ENCODE data around the gene CDKN2B-AS1. TPM values are rescaled to one million over a fixed set of nuclear protein-coding genes. Genes with fewer than 3 reads are reported as not detected.
"Not testable (repeated sequence)": the region's sequence is repeated elsewhere in the genome, so short reads cannot be mapped to it uniquely, and the experiment has no call there.

CDKN2B-AS1 gene
- total and polyA plus RNA-seq, 2 experiments from 2014 or later, result 0.61 to 4.1 TPM

GRCh38 chr9:22056402-22056801 is 61.8 kb downstream of the CDKN2B-AS1 start:
- H2AFZ ChIP-seq, result no peak overlapping the region
- no peak for DNase-seq
- no peak for TF ChIP-seq EZH2 (IDR thresholded peaks at IDR 0.05; ENCODE audit: insufficient read depth, poor library complexity, severe bottlenecking)
- no peak for TF ChIP-seq EZH2phosphoT487 (IDR thresholded peaks at IDR 0.05; ENCODE audit: insufficient read depth, low read depth)
- no peaks in the 10 kb centered on the region for H3K27me3 ChIP-seq (replicated peaks; ENCODE audit: insufficient read depth)
- no peak overlapping the region for H3K4me3 ChIP-seq
- peaks cover 20% of the 10 kb centered on the region for H3K4me1 ChIP-seq (ENCODE audit: insufficient read depth)
- no peak overlapping the region for H3K4me2 ChIP-seq (ENCODE audit: unreplicated experiment)
- WGBS, 2 experiments (ENCODE audit: low coverage in 1 of 2, low lambda C conversion rate in 2 of 2, missing lambda C conversion rate in 2 of 2), result 71 to 72% methylated on average over 3 of the region's 3 CpGs
- no peaks in the 10 kb centered on the region for H4K20me1 ChIP-seq (ENCODE audit: insufficient read depth)
- no peaks in the 10 kb centered on the region for H3K9me3 ChIP-seq (ENCODE audit: low read depth)
- H3K9ac ChIP-seq, result no peak overlapping the region
- H3K79me2 ChIP-seq (ENCODE audit: insufficient read depth), result no peaks in the 10 kb centered on the region
- no peak overlapping the region for H3K27ac ChIP-seq
- peaks cover 28% of the 10 kb centered on the region for H3F3A ChIP-seq (ENCODE audit: insufficient read depth)
- in situ Hi-C loops (cut with MboI), result no loop called here
- no peaks in the 10 kb centered on the region for H3K9me2 ChIP-seq (ENCODE audit: insufficient read depth)
- no peaks in the 10 kb centered on the region for H3K36me3 ChIP-seq (ENCODE audit: low read depth)

DNA sequence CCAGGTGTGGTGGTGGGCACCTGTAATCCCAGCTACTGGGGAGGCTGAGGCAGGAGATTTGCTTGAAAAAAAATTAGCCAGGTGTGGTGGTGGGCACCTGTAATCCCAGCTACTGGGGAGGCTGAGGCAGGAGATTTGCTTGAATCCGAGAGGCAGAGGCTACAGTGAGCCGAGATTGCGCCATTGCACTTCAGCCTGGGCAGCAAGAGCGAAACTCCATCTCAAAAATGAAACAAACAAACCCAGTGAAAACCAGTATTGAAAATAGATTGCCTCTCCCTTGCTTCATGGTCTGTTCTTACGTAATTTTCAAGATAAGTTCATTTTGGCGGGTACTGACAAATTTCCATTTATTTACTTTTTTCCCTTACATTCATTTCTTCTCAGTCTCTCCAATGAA is 63.4 kb downstream of the CDKN2B-AS1 start:
- 93 to 99% methylated on average over 6 of the region's 6 CpGs for WGBS, 2 experiments (ENCODE audit: low coverage in 1 of 2, low lambda C conversion rate in 2 of 2, missing lambda C conversion rate in 2 of 2)
- DNase-seq; H3K9me3 ChIP-seq (ENCODE audit: low read depth); H3K4me2 ChIP-seq (ENCODE audit: unreplicated experiment); H3K4me3 ChIP-seq; in situ Hi-C loops (cut with MboI); H4K20me1 ChIP-seq (ENCODE audit: insufficient read depth); H3K4me1 ChIP-seq (ENCODE audit: insufficient read depth); H3K36me3 ChIP-seq (ENCODE audit: low read depth); H3K79me2 ChIP-seq (ENCODE audit: insufficient read depth); H2AFZ ChIP-seq; H3K27ac ChIP-seq; H3K9me2 ChIP-seq (ENCODE audit: insufficient read depth); H3K27me3 ChIP-seq (replicated peaks; ENCODE audit: insufficient read depth); H3K9ac ChIP-seq: not testable (repeated sequence)
- peaks cover 13% of the 10 kb centered on the region for H3F3A ChIP-seq (ENCODE audit: insufficient read depth)

DNA sequence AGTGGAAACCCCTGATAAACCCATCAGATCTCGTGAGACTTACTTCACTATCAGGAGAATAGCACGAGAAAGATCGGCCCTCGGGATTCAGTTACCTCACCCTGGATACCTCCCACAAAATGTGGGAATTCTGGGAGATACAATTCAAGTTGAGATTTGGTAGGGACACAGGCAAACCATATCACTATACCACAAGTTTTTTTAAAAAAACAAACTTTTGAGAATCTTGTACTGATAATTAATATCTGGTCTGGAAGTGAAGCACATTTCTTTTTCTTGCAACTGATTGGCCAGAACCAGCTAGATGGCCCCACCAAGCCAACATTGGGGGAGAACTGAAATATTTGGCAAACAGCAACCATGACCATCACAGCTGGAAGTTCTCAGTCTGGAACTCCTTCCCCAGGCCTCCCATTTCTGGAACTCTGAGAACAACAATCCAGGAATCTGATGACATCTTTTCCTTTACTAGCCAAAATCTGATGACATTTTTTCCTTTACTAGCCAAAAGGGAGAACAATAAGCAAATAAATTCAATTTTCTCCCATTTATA is 66.3 kb downstream of the CDKN2B-AS1 start:
- WGBS, 2 experiments (ENCODE audit: low coverage in 1 of 2, low lambda C conversion rate in 2 of 2, missing lambda C conversion rate in 2 of 2), result 30 to 35% methylated on average over 4 of the region's 4 CpGs
- H3K27ac ChIP-seq, result no peak overlapping the region
- TF ChIP-seq EZH2phosphoT487 (IDR thresholded peaks at IDR 0.05; ENCODE audit: insufficient read depth, low read depth) (no peak), EZH2 (IDR thresholded peaks at IDR 0.05; ENCODE audit: insufficient read depth, poor library complexity, severe bottlenecking) (no peak)
- no peaks in the 10 kb centered on the region for H3K79me2 ChIP-seq (ENCODE audit: insufficient read depth)
- H3K9me2 ChIP-seq (ENCODE audit: insufficient read depth), result no peaks in the 10 kb centered on the region
- H2AFZ ChIP-seq, result 0 out of 2 replicates have a peak overlapping the region, but pooled peaks have one; percentile 22
- H3K4me2 ChIP-seq (ENCODE audit: unreplicated experiment), result no peak overlapping the region
- no peak overlapping the region for H3K4me3 ChIP-seq
- no peak overlapping the region for H3K9ac ChIP-seq
- H4K20me1 ChIP-seq (ENCODE audit: insufficient read depth), result no peaks in the 10 kb centered on the region
- no peaks in the 10 kb centered on the region for H3K9me3 ChIP-seq (ENCODE audit: low read depth)
- no peaks in the 10 kb centered on the region for H3K36me3 ChIP-seq (ENCODE audit: low read depth)
- H3K4me1 ChIP-seq (ENCODE audit: insufficient read depth), result no peaks in the 10 kb centered on the region
- H3F3A ChIP-seq (ENCODE audit: insufficient read depth), result no peaks in the 10 kb centered on the region
- no peaks in the 10 kb centered on the region for H3K27me3 ChIP-seq (replicated peaks; ENCODE audit: insufficient read depth)
- DNase-seq, result peak; percentile 12
- in situ Hi-C loops (cut with MboI), result no loop called here

- 82 to 85% methylated on average over 2 of the region's 2 CpGs for WGBS, 2 experiments (ENCODE audit: low coverage in 1 of 2, low lambda C conversion rate in 2 of 2, missing lambda C conversion rate in 2 of 2)
- no peak overlapping the region for H2AFZ ChIP-seq
- no peaks in the 10 kb centered on the region for H3K36me3 ChIP-seq (ENCODE audit: low read depth)
- H3K9me3 ChIP-seq (ENCODE audit: low read depth), result no peaks in the 10 kb centered on the region
- no peak overlapping the region for H3K4me3 ChIP-seq
- no peaks in the 10 kb centered on the region for H3K27me3 ChIP-seq (replicated peaks; ENCODE audit: insufficient read depth)
- no peaks in the 10 kb centered on the region for H3K4me1 ChIP-seq (ENCODE audit: insufficient read depth)
- no peak for DNase-seq
- no peak overlapping the region for H3K4me2 ChIP-seq (ENCODE audit: unreplicated experiment)
- H4K20me1 ChIP-seq (ENCODE audit: insufficient read depth), result no peaks in the 10 kb centered on the region
- H3K27ac ChIP-seq, result no peak overlapping the region
- in situ Hi-C loops (cut with MboI), result no loop called here
- no peaks in the 10 kb centered on the region for H3K79me2 ChIP-seq (ENCODE audit: insufficient read depth)
- no peaks in the 10 kb centered on the region for H3F3A ChIP-seq (ENCODE audit: insufficient read depth)
- no peaks in the 10 kb centered on the region for H3K9me2 ChIP-seq (ENCODE audit: insufficient read depth)
- no peak for TF ChIP-seq EZH2phosphoT487 (IDR thresholded peaks at IDR 0.05; ENCODE audit: insufficient read depth, low read depth)
- no peak for TF ChIP-seq EZH2 (IDR thresholded peaks at IDR 0.05; ENCODE audit: insufficient read depth, poor library complexity, severe bottlenecking)
- no peak overlapping the region for H3K9ac ChIP-seq
These were observed 70.4 kb downstream of the CDKN2B-AS1 start for GRCh38 chr9:22064957-22065356.

Data from GM23248 (cell line).